K562 (cell line): ENCODE measurements around the gene ILF2. TPM values are rescaled to one million over a fixed set of nuclear protein-coding genes. Genes with fewer than 3 reads are reported as not detected.
A peak's percentile ranks its signal among the peaks of the same experiment; 100 is the strongest.

ENCODE experiments used
- DLX4 ChIP-seq: fragments of 250-450 bp; sonication (Bioruptor Pico); IDR thresholded peaks from 2 replicates; pipeline ENCODE4 v1.6.1; 2021; ENCODE audit warnings: mild to moderate bottlenecking
- HDAC1 ChIP-seq, 2 experiments: fragments of 450-650 bp; IDR thresholded peaks; 2 replicates each; pipeline ENCODE4 v1.6.1; 2016 to 2017; ENCODE audit warnings: inconsistent platforms in 1 of 2, mild to moderate bottlenecking in 1 of 2, moderate library complexity in 1 of 2
- HDAC3 ChIP-seq: fragments of 450-650 bp; IDR thresholded peaks from 2 replicates; pipeline ENCODE4 v1.6.1; 2018; ENCODE audit warnings: borderline replicate concordance, mild to moderate bottlenecking, moderate library complexity; ENCODE audit not compliant: partially characterized antibody
- HDAC8 ChIP-seq: fragments of 450-650 bp; IDR thresholded peaks from 2 replicates; pipeline ENCODE4 v1.6.1; 2016; ENCODE audit warnings: mild to moderate bottlenecking, missing genetic modification characterization, moderate library complexity, missing compliant biosample characterization
- MITF ChIP-seq: IDR thresholded peaks from 2 replicates; pipeline ENCODE4 v1.6.1; 2014; ENCODE audit warnings: antibody characterized with exemption
- PHB ChIP-seq: fragments of 250-450 bp; sonication (Bioruptor Pico); IDR thresholded peaks from 2 replicates; pipeline ENCODE4 v1.5.0; 2021
- YY1 ChIP-seq, 3 experiments: IDR thresholded peaks; 2 replicates each; pipeline ENCODE4 v1.6.1; 2011; ENCODE audit warnings: low read length in 2 of 3, mild to moderate bottlenecking in 2 of 3, moderate library complexity in 2 of 3, borderline replicate concordance in 1 of 3, control low read depth in 1 of 3, low read depth in 1 of 3; ENCODE audit not compliant: insufficient read depth in 3 of 3, insufficient replicate concordance in 2 of 3, control insufficient read depth in 1 of 3, insufficient read length in 1 of 3; ENCODE audit errors: extremely low read depth in 1 of 3
- ZNF121 ChIP-seq: sonication (generic); formaldehyde crosslinking; conservative IDR thresholded peaks from 2 replicates; pipeline ENCODE4 v1.8.0; 2022; ENCODE audit warnings: missing genetic modification reagents
- ZNF224 ChIP-seq: sonication (generic); formaldehyde crosslinking; IDR thresholded peaks from 2 replicates; pipeline ENCODE4 v1.8.0; 2022; ENCODE audit warnings: mild to moderate bottlenecking, missing genetic modification reagents
- ZNF354B ChIP-seq: fragments of 250-450 bp; sonication (Bioruptor Pico); IDR thresholded peaks from 2 replicates; pipeline ENCODE4 v1.4.0; 2020
- ZNF695 ChIP-seq: fragments of 450-650 bp; formaldehyde crosslinking; IDR thresholded peaks from 2 replicates; pipeline ENCODE4 v1.4.0; 2020; ENCODE audit warnings: mild to moderate bottlenecking, moderate library complexity
- polyA plus RNA-seq, 8 experiments: library from polyadenylated mRNA; depleted of rRNA in 4 of 8; stranded (reverse) in 5 of 8; unstranded in 3 of 8; fragments of >200 nt; fragmentation: Nextera tagmentation in 2 of 8; fragmentation: Illumina TruSeq in 1 of 8; extraction: Ambion mirVana in 2 of 8; extraction: Trizol in 1 of 8; gene quantifications; 2 replicates each; pipeline versions ENCODE4 v1.2.1 to v1.2.3, GENCODE V29; 2011 to 2014; ENCODE audit warnings: inconsistent platforms in 1 of 8, missing spikeins in 1 of 8
- total RNA-seq, 7 experiments: library from RNA; depleted of rRNA in 6 of 7; stranded (reverse); fragments of >200 nt in 6 of 7; fragmentation: Illumina TruSeq in 2 of 7; extraction: Trizol in 2 of 7; gene quantifications; 2 replicates each; pipeline versions ENCODE4 v1.2.1 to v1.2.3, GENCODE V29; 2011 to 2021; ENCODE audit warnings: low replicate concordance in 1 of 7
- TF ChIP-seq, protein P1 (sequence below): fragments of 250-450 bp; sonication (Bioruptor Pico); IDR thresholded peaks from 2 replicates; pipeline ENCODE4 v1.5.0; 2021
- TF ChIP-seq, protein P2 (sequence below), 2 experiments: fragments of 450-650 bp; IDR thresholded peaks; 2 replicates each; pipeline ENCODE4 v1.6.1; 2016
- TF ChIP-seq, protein P3 (sequence below): sonication (generic); formaldehyde crosslinking; IDR thresholded peaks from 2 replicates; pipeline ENCODE4 v1.8.1; 2023; ENCODE audit warnings: mild to moderate bottlenecking, missing genetic modification reagents

ILF2 gene
- total and polyA plus RNA-seq, 9 of the 15 experiments (the other 6 are each of a cell fraction or from before 2014, with no cell fraction given) = 282 to 726 (median 474) TPM

DNA sequence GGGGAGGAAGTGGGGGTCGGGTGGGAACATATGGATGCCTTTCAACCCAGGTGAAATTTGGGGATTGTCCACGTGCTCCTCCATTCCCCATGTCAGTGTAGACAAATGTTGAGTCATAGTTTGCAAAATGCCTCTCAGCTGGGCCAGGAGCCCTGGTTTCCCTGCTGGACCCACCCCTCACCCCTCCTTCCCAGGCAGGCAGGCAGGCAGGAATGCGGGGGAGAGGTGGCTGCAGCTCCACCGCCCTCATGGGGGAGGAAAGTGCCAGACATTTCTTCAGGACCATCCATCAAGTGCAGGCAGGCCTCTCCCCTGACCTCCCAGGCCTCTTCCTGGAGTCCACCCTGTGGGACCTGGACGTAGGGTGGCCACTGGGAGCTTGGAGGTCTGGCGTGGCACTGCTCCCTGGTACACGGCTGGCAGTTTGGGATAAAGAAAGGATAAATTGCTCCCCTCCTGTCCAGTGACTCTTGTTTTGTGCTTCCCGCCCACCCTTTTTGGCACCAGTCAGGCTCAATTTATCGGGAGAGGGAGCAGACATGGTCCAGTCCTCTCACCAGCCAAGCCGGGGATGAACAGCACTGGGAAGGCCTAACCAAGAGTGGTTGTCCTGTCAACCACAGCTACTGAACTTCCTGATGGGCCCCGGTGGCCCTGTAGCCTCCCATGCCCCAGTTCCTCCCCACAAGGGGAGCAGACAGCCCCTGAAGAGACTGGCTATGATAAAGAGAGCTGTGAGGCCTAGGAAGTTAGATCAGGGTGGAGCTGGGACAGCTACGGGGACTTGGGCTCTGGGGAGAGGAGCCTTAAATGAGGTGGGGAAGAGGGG is 26.6 kb upstream of the ILF2 start (continued):
- TF ChIP-seq ZNF354B (CRISPR knock-in tag) (no peak), ZNF224 (CRISPR knock-in tag) (no peak), PHB (CRISPR knock-in tag) (no peak), ZNF121 (no peak), MITF (no peak), HDAC1 (IDR thresholded peaks at IDR 0.05) (peak in 1 of 2 experiments; percentile 66; a peak in 2 of 4 replicates), DLX4 (CRISPR knock-in tag) (no peak), ZNF695 (no peak), HDAC3 (peak; percentile 68), HDAC8 (0 out of 2 replicates have a peak, but pooled peaks have one; percentile 43), YY1 (IDR thresholded peaks at IDR 0.05; ENCODE audit: borderline replicate concordance in 1 of 3, control insufficient read depth in 1 of 3, extremely low read depth in 1 of 3, insufficient read depth in 3 of 3, insufficient read length in 1 of 3, insufficient replicate concordance in 2 of 3, low read depth in 1 of 3, low read length in 2 of 3) (peak in 1 of 3 experiments; percentile 54)
- TF ChIP-seq, protein P1, sequence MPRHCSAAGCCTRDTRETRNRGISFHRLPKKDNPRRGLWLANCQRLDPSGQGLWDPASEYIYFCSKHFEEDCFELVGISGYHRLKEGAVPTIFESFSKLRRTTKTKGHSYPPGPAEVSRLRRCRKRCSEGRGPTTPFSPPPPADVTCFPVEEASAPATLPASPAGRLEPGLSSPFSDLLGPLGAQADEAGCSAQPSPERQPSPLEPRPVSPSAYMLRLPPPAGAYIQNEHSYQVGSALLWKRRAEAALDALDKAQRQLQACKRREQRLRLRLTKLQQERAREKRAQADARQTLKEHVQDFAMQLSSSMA (CRISPR knock-in tag) = no peak
- TF ChIP-seq, protein P2, sequence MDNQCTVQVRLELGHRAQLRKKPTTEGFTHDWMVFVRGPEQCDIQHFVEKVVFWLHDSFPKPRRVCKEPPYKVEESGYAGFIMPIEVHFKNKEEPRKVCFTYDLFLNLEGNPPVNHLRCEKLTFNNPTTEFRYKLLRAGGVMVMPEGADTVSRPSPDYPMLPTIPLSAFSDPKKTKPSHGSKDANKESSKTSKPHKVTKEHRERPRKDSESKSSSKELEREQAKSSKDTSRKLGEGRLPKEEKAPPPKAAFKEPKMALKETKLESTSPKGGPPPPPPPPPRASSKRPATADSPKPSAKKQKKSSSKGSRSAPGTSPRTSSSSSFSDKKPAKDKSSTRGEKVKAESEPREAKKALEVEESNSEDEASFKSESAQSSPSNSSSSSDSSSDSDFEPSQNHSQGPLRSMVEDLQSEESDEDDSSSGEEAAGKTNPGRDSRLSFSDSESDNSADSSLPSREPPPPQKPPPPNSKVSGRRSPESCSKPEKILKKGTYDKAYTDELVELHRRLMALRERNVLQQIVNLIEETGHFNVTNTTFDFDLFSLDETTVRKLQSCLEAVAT (IDR thresholded peaks at IDR 0.05) = no peak
- TF ChIP-seq, protein P3, sequence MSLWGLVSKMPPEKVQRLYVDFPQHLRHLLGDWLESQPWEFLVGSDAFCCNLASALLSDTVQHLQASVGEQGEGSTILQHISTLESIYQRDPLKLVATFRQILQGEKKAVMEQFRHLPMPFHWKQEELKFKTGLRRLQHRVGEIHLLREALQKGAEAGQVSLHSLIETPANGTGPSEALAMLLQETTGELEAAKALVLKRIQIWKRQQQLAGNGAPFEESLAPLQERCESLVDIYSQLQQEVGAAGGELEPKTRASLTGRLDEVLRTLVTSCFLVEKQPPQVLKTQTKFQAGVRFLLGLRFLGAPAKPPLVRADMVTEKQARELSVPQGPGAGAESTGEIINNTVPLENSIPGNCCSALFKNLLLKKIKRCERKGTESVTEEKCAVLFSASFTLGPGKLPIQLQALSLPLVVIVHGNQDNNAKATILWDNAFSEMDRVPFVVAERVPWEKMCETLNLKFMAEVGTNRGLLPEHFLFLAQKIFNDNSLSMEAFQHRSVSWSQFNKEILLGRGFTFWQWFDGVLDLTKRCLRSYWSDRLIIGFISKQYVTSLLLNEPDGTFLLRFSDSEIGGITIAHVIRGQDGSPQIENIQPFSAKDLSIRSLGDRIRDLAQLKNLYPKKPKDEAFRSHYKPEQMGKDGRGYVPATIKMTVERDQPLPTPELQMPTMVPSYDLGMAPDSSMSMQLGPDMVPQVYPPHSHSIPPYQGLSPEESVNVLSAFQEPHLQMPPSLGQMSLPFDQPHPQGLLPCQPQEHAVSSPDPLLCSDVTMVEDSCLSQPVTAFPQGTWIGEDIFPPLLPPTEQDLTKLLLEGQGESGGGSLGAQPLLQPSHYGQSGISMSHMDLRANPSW (CRISPR knock-in tag) = no peak
